Heart left ventricle (tissue), 16 donors: Measurements from ENCODE around the gene DCTN5. TPM values are rescaled to one million over a fixed set of nuclear protein-coding genes. Genes with fewer than 3 reads are reported as not detected.

Source experiments
- ATAC-seq, 4 donors: fragments of 200-7000 bp; cut with Tn5 transposase; one replicate each; pipeline ENCODE4 v1.9.1; 2020 to 2022; ENCODE audit warnings: moderate library complexity in 4 of 4, mild to moderate bottlenecking in 3 of 4, moderate number of reproducible peaks in 1 of 4
- DNase-seq, 5 donors: peaks; one replicate each; pipeline ENCODE4 v3.0.0-alpha.2; 2020
- H3K27ac ChIP-seq, 12 donors: fragments of 200-600 bp; sonication (generic) in 4 of 12; one replicate each; pipeline versions ENCODE4 v1.5.0 to v1.8.0; 2016 to 2022; ENCODE audit warnings: mild to moderate bottlenecking in 2 of 12
- H3K27me3 ChIP-seq, 9 donors: fragments of 200-600 bp; sonication (generic) in 2 of 9; one replicate each; pipeline versions ENCODE4 v1.5.1 to v1.8.0; 2016 to 2022; ENCODE audit warnings: mild to moderate bottlenecking in 3 of 9
- H3K36me3 ChIP-seq, 9 donors: fragments of 200-600 bp; sonication (generic) in 2 of 9; one replicate each; pipeline versions ENCODE4 v1.5.0 to v1.8.0; 2018 to 2022; ENCODE audit warnings: mild to moderate bottlenecking in 2 of 9
- H3K4me1 ChIP-seq, 12 donors: fragments of 200-600 bp; sonication (generic) in 4 of 12; one replicate each; pipeline versions ENCODE4 v1.5.0 to v1.8.0; 2016 to 2022; ENCODE audit warnings: mild to moderate bottlenecking in 3 of 12
- H3K4me3 ChIP-seq, 12 donors: fragments of 200-600 bp; sonication (generic) in 4 of 12; one replicate each; pipeline versions ENCODE4 v1.5.0 to v1.8.0; 2017 to 2022; ENCODE audit warnings: mild to moderate bottlenecking in 9 of 12, moderate library complexity in 4 of 12
- H3K9me3 ChIP-seq, 12 donors: fragments of 200-600 bp; sonication (generic) in 4 of 12; one replicate each; pipeline versions ENCODE4 v1.5.0 to v1.8.0; 2016 to 2022; ENCODE audit warnings: mild to moderate bottlenecking in 1 of 12
- POLR2A ChIP-seq, 2 donors: fragments of 450-650 bp; IDR thresholded peaks; one replicate each; pipeline ENCODE4 v1.6.1; 2017; ENCODE audit warnings: antibody characterized with exemption in 2 of 2, mild to moderate bottlenecking in 2 of 2, moderate library complexity in 2 of 2
- WGBS, 4 donors: extraction: QIAGEN DNeasy Blood & Tissue Kit in 2 of 4; methylation state at CpG; one replicate each; pipeline versions ENCODE4 v1.1.5 to v1.1.7; 2013 to 2018; 5-methylcytosine and 5-hydroxymethylcytosine counted together
- intact Hi-C, 10 donors: fragments of 100-400 bp; cut with DNase I; formaldehyde crosslinking; loops; one replicate each; pipeline versions ENCODE4 v1.11.1 to v1.14.2; 2022
- polyA plus RNA-seq, 2 donors: library from polyadenylated mRNA; stranded (reverse); fragments of 200-250 nt; gene quantifications; one replicate each; pipeline ENCODE4 v1.2.3, GENCODE V29; 2013
- total RNA-seq, 9 donors: library from RNA; depleted of rRNA in 2 of 9; stranded (reverse); fragments of >200 nt in 2 of 9; fragmentation: NEBNext Ultra II Directional in 3 of 9; extraction: Animal tissue kit (Norgen Biotek cat#: 25700) in 3 of 9; gene quantifications; one replicate each; pipeline versions ENCODE4 v1.1.0 to v1.2.4, GENCODE V29; 2016 to 2023
- TF ChIP-seq, protein P1 (sequence below), 12 donors: fragments of 200-600 bp; sonication (generic) in 4 of 12; IDR thresholded peaks; one replicate each; pipeline versions ENCODE4 v1.5.0 to v1.8.0; 2018 to 2022; ENCODE audit warnings: antibody characterized with exemption in 12 of 12, mild to moderate bottlenecking in 5 of 12
- donor health status: ischemic (EF 13 %, LVEDD 7.1; RV severe dilation, severe dysfunction).
- donor health status: healthy with polysubstance abuse.
- donor health status: DM: no; HTN: yes; CAD: no.
- donor health status: DM: no; HTN: no; CAD: no.
- donor health status: ischemic (EF 25% LVEDD 6.9; RV normal size, moderate dysfunction).
- donor health status: ischemic (EF 25% LVEDD 5.7; RV mildly dilated, moderate dysfunction).
- donor health status: healthy.
- donor health status: DM: yes; HTN: yes; CAD: no.
- donor health status: ischemic (EF 35%, LVEDD 5.7; RV mildly dilated, moderate dysfunction).
- donor health status: nonischemic (EF 11% LVEDD 7.7; RV severe dilation, severe dysfunction).
- donor health status: DM: yes; HTN: yes; CAD: no.
- donor health status: PGD.
- donor health status: ischemic (EF 29% LVEDD 5.4; RV normal size, mild dysfunction).
- donor health status: nonischemic (EF 23%, LVEDD 6.1; RV moderate dilation, normal function).

Gene DCTN5
- total and polyA plus RNA-seq, 11 donors = 7.4 to 56.0 (median 38.4) TPM

DNA sequence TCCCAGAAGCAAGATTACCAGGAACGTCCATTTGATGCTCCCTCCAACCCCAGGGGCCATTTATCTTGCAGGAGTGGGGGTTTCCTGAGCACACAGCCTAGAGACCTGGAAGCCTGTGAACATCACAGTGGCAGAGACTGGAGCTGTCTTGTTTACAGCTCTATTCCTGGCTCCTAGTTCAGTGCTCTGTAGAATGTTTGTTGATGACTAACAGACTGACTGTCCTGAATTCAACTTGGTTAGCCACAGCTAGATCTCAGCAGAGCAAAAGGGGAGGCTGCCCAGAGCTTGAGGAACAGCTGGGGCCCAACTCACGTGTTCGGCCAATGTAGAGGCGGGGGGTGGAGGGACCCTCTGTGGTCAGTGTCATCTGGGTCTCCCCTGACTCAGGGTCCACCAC lies 65.2 kb downstream of the DCTN5 start:
- DNase-seq (no peak), ATAC-seq (no peak)
- peaks cover 0 to 32% (median 6%) of the 10 kb centered on the region in 9 donors for H3K27me3 ChIP-seq
- 64 to 83% (median 77%) methylated on average over 4 of the region's 4 CpGs for WGBS, 4 donors
- H3K27ac ChIP-seq = no peak overlapping the region
- H3K36me3 ChIP-seq = no peaks in the 10 kb centered on the region
- intact Hi-C loops = no loop called here
- TF ChIP-seq POLR2A (IDR thresholded peaks at IDR 0.05) = no peak
- TF ChIP-seq, protein P1, sequence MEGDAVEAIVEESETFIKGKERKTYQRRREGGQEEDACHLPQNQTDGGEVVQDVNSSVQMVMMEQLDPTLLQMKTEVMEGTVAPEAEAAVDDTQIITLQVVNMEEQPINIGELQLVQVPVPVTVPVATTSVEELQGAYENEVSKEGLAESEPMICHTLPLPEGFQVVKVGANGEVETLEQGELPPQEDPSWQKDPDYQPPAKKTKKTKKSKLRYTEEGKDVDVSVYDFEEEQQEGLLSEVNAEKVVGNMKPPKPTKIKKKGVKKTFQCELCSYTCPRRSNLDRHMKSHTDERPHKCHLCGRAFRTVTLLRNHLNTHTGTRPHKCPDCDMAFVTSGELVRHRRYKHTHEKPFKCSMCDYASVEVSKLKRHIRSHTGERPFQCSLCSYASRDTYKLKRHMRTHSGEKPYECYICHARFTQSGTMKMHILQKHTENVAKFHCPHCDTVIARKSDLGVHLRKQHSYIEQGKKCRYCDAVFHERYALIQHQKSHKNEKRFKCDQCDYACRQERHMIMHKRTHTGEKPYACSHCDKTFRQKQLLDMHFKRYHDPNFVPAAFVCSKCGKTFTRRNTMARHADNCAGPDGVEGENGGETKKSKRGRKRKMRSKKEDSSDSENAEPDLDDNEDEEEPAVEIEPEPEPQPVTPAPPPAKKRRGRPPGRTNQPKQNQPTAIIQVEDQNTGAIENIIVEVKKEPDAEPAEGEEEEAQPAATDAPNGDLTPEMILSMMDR (IDR thresholded peaks at IDR 0.05) = no peak
- H3K9me3 ChIP-seq = peaks cover 0 to 35% (median 9%) of the 10 kb centered on the region in 12 donors
- H3K4me3 ChIP-seq = no peak overlapping the region
- no peaks in the 10 kb centered on the region for H3K4me1 ChIP-seq

DNA sequence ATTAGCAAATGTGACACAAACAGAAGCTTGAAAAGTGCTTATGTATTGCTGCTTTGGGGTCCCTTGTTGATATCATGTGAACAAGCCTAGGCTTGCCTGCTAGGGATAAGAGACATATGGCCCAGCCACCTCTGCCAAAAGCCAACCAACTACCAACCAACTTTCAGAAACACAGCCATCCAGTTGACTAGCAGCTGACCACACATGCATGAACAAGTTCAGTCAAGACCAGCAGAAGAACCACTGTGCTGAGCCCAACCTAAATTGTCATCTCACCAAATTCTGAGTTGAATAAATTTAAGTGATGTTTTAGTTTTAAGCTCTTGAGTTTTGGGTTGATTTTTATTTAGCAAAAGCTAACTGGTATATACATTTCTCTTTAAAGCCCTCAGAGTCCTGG lies 68.3 kb downstream of the DCTN5 start:
- H3K36me3 ChIP-seq = no peaks in the 10 kb centered on the region
- H3K4me3 ChIP-seq = no peak overlapping the region
- DNase-seq = no peak
- TF ChIP-seq POLR2A (IDR thresholded peaks at IDR 0.05) = no peak
- TF ChIP-seq, protein P1 (IDR thresholded peaks at IDR 0.05) = no peak
- H3K9me3 ChIP-seq = peaks cover 0 to 26% (median 9%) of the 10 kb centered on the region in 12 donors
- H3K27ac ChIP-seq = no peak overlapping the region
- H3K27me3 ChIP-seq = peaks cover 7 to 62% (median 33%) of the 10 kb centered on the region in 9 donors
- intact Hi-C loops = no loop called here
- ATAC-seq = no peak
- H3K4me1 ChIP-seq = peaks cover 0 to 5% (median 0%) of the 10 kb centered on the region in 12 donors

DNA sequence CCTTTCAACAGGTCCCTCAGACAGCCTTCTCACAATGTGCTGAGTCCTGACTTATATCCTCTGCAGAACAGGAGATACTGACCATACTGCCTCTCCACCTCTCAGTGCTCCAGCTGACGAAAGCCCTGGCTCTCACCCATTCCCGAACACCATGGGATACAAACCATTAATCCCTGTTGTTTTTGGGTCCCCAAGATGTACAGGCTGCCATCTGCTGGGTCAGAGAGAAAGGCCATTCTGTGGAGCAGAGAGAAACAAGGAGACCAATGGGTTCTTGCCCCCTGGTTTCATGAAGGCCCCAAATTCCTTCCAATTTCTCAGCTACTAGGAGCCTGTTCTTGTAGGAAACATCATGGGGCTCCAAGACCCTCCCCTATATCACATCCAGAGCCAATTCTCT lies 68.7 kb downstream of the DCTN5 start:
- ATAC-seq = no peak
- Histone ChIP-seq H3K9me3 (peaks cover 0 to 26% (median 9%) of the 10 kb centered on the region in 12 donors), H3K4me3 (no peak overlapping the region), H3K4me1 (peaks cover 0 to 5% (median 0%) of the 10 kb centered on the region in 12 donors), H3K27ac (no peak overlapping the region), H3K36me3 (no peaks in the 10 kb centered on the region), H3K27me3 (peaks cover 7 to 64% (median 29%) of the 10 kb centered on the region in 9 donors)
- TF ChIP-seq, protein P1 (IDR thresholded peaks at IDR 0.05) = no peak
- no peak for TF ChIP-seq POLR2A (IDR thresholded peaks at IDR 0.05)
- no peak for DNase-seq
- intact Hi-C loops = no loop called here
- WGBS, 4 donors = 63 to 100% (median 70%) methylated on average over 2 of the region's 2 CpGs

DNA sequence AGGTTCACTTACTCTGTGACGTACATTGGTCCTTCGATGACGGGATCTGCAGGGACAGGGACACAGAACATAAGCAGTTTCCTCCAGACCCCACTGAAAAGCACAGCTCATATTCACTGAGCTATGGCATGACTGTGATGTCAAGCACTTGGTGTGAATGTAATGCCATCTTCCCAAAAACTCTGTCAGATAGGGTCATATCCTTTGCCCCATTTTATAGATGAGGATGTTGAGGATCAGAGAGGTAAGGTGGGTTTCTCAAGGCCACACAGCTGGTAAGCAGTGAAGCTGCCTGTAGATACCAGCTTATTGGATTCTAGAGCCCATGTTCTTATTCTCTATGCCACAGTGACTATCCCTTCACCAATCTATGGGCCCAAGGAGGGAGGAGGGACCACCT lies 69.2 kb downstream of the DCTN5 start:
- H3K36me3 ChIP-seq = no peaks in the 10 kb centered on the region
- ATAC-seq (no peak), DNase-seq (no peak)
- peaks cover 7 to 67% (median 27%) of the 10 kb centered on the region in 9 donors for H3K27me3 ChIP-seq
- 86 to 93% (median 88%) methylated on average over 3 of the region's 3 CpGs for WGBS, 4 donors
- intact Hi-C loops = no loop called here
- TF ChIP-seq POLR2A (IDR thresholded peaks at IDR 0.05) = no peak
- TF ChIP-seq, protein P1 (IDR thresholded peaks at IDR 0.05) = no peak
- H3K27ac ChIP-seq = no peak overlapping the region
- H3K4me1 ChIP-seq = peaks cover 0 to 5% (median 0%) of the 10 kb centered on the region in 12 donors
- H3K4me3 ChIP-seq = no peak overlapping the region
- H3K9me3 ChIP-seq = peaks cover 0 to 26% (median 9%) of the 10 kb centered on the region in 12 donors
